Fibroblast of pulmonary artery (primary cell): ENCODE measurements around the gene MTREX.

Experiments used
- DNase-seq: peaks from one replicate; pipeline ENCODE4 v3.0.0-alpha.2; 2010; ENCODE audit warnings: low read depth
- H3K4me3 ChIP-seq: replicated peaks from 2 replicates; pipeline ENCODE4 v1.5.1; 2011; ENCODE audit warnings: low read depth, mild to moderate bottlenecking, control low read depth, low read length, moderate library complexity
- CTCF ChIP-seq: IDR thresholded peaks from 2 replicates; pipeline ENCODE4 v1.5.1; 2011; ENCODE audit warnings: mild to moderate bottlenecking, control low read depth, low read length, inconsistent platforms; ENCODE audit errors: missing control alignments

Gene MTREX

GRCh38 chr5:55454282-55454681 lies 146.5 kb downstream of the MTREX start:
- TF ChIP-seq CTCF, result no peak
- no peak overlapping the region for H3K4me3 ChIP-seq
- no peak for DNase-seq

- no peak for TF ChIP-seq CTCF
- DNase-seq, result peak; percentile 38
- no peak overlapping the region for H3K4me3 ChIP-seq
Observed at GRCh38 chr5:55456216-55456895, 148.6 kb downstream of the MTREX start.

GRCh38 chr5:55459572-55459971 lies 151.8 kb downstream of the MTREX start:
- no peak for TF ChIP-seq CTCF
- H3K4me3 ChIP-seq, result no peak overlapping the region
- DNase-seq, result no peak

- no peak for DNase-seq
- no peak for TF ChIP-seq CTCF
Observed at GRCh38 chr5:55463613-55464012, 155.8 kb downstream of the MTREX start.

GRCh38 chr5:55467862-55468551 lies 160.2 kb downstream of the MTREX start:
- DNase-seq, result no peak
- H3K4me3 ChIP-seq, result no peak overlapping the region
- no peak for TF ChIP-seq CTCF

More at GRCh38 chr5:55463613-55464012, 155.8 kb downstream of the MTREX start:
- no peak overlapping the region for H3K4me3 ChIP-seq

- H3K4me3 ChIP-seq, result no peak overlapping the region
- no peak for DNase-seq
- TF ChIP-seq CTCF, result no peak
Observed at GRCh38 chr5:55469839-55470238, 162.1 kb downstream of the MTREX start.
